GM18520 (cell line): Measurements from ENCODE around the gene SLC43A2.
A peak's percentile ranks its signal among the peaks of the same experiment; 100 is the strongest.

Experiments
- ATAC-seq: cut with Tn5 transposase; IDR thresholded peaks from one replicate; pipeline ENCODE4 v1.9.1; 2021; ENCODE audit not compliant: unreplicated experiment

SLC43A2 gene

DNA sequence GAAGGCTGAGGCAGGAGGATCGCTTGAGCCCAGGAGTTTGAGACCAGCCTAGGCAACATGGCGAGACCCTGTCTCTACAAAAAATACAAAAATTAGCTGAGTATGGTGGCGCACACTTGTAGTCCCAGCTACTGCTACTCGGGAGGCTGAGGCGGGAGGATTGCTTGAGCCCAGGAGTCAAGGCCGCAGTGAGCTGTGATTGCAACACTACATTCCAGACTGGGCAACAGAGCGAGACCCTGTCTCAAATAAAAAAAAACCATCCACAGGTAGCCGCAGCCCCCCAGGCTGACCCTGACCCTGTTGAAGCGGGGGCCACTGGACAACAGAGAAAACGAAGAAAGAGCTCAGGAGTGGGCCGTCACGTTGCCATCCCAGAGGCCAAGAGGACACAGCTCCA, 4.0 kb downstream of the SLC43A2 start:
- ATAC-seq = no peak

DNA sequence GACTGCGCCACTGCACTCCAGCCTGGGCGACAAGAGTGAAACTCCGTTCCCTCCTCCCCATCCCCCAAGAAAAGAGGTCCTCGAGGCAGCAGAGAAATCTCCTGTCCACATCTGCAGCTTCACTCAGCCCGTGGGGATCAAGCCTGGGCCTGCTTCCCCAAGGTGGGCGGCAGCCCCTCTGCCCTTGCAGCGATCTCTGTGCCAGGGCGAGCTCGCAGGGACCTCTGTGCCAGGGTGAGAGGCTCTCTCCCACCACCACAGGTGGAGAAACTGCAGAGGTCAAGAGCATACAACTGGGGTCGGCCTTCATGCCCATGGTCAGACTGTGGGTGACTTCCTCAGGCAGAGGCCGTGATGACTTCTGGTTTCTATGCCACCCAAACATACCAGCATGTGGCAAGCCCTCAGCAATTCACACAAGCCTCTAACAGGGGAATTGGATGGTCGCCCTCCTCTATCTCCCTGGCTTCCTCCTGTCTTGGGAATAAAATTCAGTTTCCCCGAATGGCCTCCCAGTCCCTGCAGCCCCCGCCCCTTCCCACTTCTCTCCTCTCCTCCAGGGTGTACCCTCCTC, 5.5 kb downstream of the SLC43A2 start:
- ATAC-seq = no peak

DNA sequence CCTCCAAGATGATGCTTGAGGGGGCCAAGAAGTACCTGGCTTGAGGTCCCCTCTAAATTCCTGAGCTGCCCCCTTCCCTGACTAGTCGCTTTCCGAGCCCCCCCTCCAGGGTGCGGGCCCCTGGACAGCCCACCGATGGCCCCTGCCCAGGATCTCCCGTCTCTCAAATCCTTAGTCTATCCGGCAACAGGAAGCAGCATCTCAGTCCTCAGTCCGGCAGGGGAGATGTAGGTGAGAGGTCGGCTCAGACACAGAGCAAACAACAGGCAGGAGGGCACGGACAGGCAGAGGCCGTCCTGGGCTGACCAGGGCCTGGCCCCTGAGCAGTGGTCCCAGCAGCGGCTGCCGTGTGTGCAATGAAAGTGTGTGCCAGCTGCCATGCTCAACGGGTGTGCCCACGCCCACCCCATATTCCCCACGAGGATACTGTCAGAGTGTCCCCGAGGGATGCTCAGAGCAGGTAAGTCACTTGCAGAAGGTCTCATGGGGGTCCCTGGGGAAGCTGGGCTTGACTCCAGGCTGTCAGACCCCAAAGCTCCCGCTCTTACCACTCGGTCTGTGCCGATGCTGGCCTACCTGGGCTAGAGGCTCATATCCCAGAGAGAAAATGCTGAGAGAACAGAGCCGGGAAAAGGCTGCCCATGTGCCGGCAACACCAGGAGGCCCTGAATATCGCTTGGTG, 7.2 kb downstream of the SLC43A2 start:
- no peak for ATAC-seq

DNA sequence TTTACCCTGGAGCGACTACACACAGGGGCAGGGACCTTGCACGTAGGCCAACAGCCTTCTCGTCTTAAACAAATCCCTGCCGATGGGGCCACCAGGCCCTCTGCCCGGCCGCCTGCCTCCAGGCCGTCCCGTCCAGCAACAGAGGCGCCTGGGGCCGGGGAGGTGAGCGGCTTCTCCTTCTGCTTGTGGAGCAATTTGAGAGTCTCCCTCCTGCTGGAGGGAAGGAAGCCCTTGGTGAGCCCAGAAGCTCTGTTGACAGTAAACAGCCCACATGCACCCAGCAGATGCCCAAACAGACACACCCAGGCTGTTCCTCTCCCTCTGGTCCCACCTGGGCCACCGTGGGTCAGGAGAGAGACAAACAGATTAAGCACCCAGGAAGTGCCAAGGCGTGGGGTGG, 8.1 kb downstream of the SLC43A2 start:
- no peak for ATAC-seq

DNA sequence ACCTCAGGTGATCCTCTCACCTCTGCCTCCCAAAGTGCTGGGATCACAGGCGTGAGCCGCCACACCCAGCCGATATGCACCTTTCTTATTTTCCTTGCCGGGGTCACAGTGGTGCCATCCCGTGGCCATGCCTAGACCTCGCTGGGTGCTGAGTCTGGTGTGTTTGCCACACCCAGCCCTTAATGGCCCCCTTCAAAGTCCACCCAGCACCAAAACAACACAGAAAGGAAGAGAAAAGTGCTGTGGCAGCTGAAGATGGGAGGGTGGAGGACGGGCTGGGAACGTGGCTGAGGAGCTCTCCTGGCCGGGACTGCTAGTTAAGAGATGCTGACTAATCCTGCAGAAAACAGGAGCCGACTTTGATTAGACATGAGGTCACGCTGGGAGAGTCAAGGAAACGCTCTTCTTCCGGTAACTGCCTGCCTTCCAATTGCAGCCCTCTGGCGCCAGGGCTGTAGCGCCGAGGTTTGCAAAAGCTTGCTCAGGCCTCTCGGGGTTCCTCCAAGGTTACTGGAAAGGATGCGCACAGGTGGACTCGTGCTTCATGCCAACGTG, 10.9 kb downstream of the SLC43A2 start:
- no peak for ATAC-seq

DNA sequence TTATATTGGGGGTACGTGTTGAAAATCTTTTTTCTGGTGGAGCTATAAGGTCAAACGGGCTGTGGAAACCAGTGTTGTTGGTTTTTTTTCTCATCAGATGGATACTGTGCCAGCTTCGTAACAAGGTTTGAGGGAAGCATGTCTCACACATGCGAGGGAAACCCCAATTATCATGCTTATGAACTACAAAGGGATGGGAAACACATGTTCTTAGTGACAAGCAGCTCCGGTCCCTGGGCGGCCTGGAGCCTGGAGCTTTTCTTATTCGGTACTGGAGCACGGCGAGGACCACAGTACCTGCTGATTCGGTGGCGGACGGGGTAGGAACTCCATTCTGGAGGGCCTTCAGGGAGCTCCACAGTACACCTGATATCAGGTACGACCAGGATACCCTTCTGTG, 12.5 kb downstream of the SLC43A2 start:
- no peak for ATAC-seq

DNA sequence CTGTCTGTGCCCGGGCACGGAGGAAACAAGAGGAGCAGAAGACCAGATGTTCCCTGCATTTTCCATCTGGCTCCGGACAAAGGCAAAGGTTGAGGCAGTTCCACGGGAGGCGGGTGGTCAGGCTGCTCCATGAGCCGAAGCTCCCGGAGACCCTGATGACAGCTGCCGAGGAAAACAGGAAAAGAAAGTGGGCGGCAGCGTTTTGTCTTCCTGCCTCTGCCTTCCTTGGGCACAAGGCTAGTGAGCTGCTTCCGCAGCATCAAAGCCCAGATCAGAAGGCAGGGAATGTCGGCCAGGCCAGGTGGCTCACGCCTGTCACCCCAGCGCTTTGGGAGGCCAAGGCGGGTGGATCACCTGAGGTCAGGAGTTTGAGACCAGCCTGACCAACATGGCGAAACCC, 16.2 kb downstream of the SLC43A2 start:
- no peak for ATAC-seq

DNA sequence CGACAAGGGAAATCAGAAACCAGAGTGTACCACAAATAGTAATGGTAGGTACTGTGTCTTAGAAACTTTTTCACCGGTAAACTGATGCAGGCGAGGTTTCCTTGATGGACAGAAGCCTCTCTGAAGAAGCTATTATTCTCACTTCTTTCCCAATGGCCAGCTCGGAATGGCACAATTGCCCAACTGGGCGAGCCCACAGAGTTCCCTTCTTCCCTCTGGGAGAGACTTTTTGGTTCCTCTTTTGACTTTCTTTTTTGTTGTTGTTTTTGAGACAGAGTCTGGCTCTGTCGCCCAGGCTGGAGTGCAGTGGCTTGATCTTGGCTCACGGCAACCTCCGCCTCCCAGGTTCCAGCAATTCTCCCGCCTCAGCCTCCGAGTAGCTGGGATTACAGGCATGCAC, 16.9 kb downstream of the SLC43A2 start:
- ATAC-seq = no peak

DNA sequence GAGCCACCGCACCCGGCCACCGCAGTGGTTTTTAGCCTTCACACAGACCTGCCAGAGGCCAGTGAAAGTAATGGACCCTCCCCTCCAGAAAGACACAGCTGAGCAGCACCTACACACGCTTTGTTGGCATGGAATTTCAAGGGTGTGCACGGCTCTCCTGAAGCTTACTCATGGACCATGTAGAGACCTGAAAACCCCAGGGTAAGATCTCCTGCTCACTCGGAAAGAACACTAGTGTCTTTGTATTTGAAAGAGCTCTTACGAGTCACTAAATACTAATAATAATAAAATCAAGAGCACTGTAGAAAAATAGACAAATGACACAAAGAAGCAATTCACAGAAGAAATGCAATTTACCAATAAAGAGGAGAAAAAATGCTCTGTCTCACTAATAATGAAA, 20.0 kb downstream of the SLC43A2 start:
- no peak for ATAC-seq

DNA sequence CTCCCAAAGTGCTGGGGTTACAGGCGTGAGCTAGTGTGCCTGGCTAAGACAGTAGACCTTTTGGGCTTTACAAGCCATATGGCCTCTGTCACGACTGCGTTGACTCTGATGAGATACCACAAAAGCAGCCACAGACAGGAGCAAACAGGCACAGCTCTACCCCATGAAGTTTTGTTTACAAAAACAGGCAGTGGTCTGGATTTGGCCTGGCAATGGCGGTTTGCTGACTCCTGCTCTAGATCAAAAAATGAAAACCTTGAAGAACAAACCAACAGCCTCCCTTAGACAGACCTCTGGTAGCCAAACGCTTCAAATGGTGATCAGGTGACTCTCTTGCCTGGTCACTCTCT, 20.7 kb downstream of the SLC43A2 start:
- no peak for ATAC-seq

DNA sequence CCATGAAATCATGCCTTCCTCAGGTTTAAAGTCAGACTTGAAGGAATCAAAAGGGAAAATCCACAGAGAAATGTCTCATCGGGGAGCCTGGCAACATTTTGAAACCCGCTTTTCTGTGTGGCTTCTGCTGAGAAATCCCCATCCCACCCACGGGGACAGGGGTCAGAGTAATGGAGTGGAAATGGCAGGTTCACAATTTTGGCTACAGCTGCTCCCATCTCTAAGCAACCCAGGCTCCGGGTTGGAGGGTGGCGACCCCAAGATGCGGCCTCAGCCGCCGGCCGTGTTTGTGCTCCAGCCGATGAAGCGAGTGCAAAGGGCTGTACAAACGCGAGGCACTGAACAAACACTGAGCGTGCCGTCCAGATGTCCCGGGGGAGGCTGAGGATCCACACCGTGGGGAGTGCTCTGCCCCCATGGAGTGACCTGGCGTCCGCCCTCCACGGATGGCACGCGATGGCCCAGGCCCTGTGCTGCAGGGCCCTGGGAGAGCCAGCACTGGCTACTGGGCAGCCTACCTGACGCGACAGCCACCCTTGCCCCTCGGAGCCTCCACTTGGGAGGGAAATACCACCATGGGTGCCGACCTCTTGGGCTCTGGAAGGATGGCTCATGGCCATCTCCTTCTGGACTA, 22.2 kb downstream of the SLC43A2 start:
- no peak for ATAC-seq

DNA sequence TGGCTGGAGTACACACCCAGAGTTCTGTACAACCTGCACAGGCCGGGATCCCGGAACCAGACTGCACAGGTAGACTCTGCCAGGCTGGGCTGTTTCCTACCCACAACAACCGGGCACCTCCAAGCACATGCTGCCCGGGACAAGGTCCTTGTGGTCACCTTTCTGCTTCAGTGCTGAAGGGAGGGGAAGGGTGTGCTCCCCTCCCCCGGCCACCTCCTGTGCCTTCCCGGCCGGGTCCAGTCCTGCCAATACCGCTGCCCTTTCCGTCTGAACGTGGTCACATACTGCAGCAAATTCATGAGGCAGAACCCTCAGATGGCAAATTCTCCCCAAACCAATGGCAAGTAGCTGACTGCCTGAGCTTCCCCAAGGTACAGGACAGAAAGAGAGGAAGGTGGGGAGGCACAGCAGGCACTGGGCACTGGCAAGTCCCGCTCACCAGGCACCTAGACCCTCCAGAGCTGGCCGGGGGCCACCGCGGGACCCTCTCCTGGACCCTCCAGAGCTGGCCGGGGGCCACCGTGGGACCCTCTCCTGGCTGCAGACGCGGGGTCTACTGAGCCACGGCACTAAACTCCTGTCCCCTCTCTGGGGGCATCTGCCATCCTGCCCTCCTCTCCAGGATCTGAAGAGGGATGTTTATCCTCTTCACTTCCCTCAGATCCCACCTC, 22.8 kb downstream of the SLC43A2 start:
- ATAC-seq = no peak

DNA sequence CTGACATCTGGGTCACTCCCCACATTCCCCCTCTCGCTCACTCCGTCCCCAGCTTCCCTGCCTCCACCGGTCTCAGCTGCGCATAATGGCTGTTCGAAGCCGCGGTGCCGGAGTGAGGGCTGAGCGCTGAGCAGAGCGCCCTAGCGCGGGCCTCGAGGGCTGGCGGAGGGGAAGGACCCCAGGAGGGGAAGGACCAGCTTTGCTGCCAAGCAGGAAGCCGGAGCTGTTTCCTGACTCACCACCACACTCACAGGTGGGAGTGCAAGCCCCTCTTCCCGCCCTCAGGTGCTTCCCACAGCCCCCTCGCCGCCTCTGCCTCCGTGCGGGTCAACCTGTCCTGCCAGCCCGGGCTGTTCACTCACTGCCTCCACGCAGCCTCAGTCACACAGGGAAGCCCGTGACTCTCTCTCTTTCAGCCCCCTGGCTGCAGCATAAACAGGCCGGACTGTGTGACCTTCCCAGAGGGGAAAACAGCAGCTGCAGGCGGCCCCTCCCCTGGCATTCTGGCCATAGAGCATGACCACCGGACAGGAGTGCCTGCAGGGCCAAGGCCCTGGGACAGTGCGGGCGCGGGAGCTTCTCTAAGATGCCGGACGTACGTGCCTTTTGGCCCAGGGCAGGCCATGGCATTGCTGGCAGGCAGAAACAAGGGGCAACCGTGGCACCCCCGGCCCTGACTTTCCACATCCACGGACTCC, 23.7 kb downstream of the SLC43A2 start:
- ATAC-seq = no peak

DNA sequence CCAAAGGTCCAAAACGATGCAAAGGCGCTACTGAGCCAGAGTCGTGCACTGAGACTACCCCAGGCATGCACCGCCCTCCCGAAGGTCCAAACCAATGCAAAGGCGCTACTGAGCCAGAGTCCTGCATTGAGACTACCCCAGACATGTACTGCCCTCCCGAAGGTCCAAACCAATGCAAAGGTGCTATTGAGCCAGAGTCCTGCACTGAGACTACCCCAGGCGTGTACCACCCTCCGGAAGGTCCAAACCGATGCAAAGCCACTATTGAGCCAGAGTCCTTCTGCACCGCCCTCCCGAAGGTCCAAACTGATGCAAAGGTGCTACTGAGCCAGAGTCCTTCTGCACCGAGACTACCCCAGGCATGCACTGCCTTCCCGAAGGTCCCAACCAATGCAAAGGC, 27.1 kb downstream of the SLC43A2 start:
- ATAC-seq = no peak

DNA sequence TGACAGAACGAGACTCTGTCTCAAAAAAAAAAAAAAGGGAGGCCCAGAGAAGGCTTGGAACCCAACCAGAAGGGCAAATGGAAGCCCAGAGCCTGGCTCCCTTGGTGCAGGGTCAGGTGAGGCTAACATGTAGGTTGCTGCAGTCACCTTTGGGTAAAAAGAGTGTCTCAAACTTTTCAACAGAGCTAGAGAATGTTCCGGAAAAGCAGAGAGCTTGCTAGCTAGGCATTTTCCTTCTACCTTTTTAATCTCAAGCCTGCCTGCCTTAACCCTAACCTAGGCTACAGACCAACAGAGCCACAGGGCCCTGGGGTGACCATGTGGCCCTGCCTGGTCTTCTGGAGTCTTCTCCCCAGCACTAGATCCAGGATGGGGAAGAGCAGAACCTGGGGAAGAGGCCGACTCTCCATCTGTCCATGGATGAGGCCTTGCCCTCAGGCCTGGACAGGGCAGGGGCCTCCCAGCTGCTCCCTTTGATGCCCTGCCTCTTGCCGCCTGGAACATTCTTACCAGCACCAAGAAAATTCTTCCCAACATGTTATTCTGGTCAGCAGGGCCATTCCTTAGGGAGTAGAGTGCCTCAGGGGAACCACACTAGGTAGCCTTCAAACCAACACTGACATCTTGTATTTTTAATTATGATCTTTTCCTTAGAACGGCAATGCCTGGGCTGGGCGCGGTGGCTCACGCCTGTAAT, 30.1 kb downstream of the SLC43A2 start:
- ATAC-seq = no peak

DNA sequence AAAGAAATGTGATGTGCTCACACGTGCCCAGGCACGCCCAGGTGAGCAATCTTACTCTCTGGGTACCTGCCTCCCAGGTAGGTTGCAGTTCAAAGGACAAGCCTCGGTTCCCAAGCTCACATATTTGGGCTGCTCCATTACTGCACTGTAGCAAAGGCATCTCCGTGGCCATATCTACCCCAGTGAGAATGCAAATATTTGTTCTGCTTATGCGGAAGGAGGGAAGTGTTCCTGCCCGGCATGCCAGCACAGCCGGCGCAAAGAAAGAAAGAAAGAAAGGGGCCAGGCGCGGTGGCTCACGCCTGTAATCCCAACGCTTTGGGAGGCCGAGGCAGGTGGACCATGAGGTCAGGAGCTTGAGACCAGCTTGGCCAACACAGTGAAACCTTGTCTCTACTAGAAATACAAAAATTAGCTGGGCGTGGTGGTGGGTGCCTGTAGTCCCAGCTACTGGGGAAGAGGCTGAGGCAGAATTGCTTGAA, 30.7 kb downstream of the SLC43A2 start:
- ATAC-seq = no peak

DNA sequence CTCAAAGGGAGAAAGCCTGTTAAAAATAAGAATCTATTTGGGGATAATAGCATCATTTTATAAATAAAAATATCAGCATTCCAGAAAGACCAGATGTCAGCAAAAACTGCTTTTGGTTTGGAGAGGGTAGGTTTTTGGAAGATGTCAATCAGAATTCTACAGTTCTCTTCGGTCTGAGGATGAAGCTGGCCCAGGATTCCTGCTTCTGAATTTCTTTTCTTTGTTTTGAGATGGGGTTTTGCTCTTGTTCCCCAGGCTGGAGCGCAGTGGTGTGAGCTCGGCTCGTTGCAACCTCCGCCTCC, 35.1 kb downstream of the SLC43A2 start:
- no peak for ATAC-seq

DNA sequence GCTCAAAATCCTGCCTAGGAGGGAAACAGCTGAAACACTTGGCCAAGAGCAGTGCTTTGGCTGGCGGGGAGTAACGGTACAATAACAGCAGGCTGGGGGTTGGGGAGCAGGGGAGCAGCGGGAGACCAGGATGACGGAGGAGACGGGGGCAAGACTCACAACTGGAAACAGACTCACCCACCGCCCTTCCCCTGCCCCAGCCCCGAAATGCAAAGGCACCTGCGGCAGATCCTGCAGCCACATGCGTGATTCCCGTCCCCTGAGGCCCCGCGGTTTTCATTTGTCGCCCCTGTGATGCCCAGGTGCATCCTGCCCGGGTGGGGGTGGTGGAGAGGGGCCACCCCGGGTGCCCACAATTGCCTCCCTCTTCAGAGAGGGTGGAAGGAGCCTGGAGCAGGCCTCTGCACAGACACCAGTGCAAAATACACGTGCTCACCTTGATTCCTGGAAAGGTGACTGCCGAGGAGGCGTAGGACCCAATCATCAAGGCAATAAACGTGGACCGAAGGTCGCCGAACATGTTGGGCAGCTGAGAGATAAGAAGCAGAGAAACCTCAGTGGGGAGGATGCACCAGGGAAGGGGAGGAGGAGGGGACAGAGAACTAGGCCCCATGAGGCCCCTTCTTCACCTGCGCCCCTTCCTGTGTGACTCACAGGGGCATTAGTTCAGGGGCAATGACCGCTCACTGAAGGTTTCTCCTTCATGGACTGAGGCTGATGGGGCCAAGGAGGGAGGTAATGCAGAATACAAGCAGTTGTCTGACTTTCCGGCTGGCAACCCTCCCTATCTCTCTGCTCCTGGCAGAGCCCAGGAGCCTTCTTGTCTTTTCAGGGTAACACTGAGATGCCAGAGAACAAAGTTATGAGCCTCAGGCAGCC, 35.6 kb downstream of the SLC43A2 start:
- ATAC-seq = peak; percentile 71

DNA sequence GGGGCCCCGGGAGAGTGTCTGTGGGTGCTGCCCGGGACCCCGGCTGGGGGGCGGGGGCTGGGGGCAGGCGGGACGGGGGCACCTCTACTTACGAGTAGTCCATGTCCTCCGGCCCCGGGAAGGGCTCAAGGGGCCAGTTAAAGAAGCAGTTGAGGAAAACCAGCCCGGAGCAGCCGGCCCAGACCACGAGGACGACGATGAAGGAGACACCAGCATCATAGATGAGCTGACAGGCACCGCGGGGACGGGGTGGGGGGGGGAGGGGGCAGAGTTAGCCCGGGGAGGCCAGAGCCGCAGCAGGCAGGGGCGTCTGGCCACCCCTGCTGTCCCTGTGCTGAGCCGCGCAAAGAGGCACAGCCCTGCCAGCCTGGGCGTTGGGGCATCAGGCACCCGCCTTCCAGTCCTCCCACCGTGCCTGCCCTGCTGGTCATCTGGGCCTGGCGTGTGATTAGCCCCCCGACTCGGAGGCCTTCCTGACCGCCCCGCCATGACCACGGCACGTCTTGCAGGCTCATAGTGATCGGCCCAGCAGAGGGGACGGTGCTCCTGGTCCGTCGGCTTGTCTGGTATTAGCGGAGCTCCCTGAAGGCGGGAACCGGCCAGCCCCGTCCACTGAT, 37.1 kb downstream of the SLC43A2 start:
- ATAC-seq = no peak
